ENCODE data around the gene EFCAB8.
"Not testable (repeated sequence)": the region's sequence is repeated elsewhere in the genome, so short reads cannot be mapped to it uniquely, and the experiment has no call there.

Gene EFCAB8

DNA sequence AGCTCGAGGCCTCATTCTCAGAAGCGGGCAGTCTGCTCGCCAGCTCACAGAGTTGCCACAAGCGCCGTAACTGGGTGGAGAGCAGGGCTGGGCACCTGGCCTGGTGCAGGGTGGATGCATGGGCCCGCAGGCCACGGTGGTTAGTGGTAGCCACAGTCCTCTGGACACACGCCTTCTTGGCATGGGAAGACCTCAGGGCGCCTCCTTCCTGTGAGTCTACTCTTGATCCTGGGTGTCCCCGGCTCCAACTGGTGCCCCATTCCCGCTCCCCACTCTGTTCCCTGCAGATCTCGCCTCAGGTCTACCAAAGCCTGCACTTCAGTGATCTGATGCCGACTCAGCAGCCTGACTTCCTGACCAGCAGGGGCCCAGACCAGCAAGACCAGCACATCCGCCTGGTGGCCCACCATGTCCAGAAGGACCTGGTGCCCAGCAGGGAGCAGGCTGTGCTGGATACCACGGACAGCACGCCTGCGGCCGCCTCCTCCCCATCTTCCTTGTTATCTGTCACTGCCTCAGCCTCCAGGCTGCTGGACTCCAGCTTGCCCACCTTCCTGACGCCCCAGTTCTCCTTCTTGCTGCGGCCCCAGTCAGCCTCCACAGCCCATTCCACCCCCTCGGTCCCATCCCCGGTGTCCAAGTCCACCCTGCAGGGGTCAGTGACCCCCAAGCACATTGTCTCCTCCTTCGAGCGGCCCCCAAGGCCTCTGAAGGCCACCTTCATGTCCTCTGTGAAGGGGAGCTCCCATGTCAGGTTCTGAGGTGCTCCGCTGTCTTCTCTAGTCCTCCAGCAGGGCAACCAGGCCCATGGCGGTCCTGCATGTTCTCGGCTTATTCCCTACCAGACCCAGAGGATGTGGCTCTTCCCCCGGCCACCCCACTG, 102.4 kb downstream of the EFCAB8 start:
- DNase-seq: no peak

DNA sequence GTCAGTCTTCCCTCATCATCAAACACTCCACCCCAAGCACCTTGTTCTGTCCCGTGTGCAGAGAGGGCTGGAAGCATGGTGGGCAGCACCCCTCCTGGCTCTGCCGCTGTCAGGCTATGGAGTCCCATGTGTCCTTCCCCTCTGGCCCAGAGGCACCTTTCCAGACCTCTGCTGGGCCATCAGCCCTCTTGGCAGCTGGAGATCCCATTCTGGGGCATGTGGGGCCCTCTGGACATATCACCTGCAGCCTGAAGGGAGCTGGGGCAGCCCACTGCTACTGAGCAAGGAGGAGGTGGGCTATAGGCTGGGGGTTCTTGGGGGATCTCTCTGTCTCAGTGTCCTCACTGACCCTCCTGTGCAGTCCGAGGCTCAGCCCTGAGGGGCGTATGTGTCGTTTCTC, 103.3 kb downstream of the EFCAB8 start:
- DNase-seq: no peak

DNA sequence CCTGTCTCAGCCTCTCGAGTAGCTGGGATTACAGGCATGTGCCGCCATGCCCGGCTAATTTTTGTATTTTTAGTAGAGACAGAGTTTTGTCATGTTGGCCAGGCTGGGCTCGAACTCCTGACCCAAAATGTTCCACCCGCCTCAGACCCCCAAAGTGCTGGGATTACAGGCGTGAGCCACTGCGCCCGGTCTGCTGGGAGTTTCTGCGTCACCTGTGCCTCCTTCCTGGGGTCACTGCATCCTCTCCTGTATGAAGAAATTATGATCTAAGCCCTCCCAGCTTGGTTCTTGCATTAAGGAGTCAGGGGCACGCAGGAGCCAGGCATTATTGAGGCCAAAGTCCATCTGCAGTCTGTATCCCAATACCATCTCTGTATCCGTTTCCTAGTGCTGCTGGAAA, 103.9 kb downstream of the EFCAB8 start:
- not testable (repeated sequence) for DNase-seq

DNA sequence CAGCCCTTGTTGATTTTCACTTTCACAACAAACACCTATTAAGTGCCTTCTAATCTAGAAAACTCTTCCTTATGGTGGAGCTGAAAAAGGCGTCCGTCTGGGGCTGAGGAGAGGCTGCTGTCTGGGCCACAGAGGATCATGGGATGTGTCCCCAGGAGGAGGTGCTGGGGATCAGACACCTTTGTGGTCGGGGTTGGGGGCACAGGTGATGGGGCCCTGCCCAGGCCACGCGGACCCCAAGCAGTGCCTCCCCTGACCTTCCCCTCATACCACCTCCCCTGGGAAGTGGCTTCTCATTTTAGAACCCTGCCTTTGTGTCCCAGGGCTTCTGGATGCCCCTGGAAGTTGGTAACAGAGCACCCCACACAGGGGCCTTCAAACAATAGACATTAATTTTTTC, 104.5 kb downstream of the EFCAB8 start:
- no peak for DNase-seq

DNA sequence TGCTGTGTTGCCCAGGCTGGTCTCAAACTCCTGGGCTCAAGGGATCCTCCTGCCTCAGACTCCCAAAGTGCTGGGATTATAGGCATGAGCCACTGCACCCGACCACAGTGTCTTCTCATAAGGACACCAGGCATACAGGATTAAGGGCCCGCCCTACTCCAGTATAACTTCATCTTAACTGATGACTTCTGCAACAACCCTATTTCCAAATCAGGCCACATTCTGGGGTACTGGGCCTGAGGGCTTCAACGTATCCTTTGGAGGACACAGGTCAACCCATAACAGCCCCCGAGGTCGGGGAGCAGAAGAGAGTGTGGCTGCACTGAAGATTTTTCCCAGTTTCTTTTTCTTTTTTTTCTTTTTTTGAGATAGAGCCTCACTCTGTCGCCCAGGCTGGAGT, 105.9 kb downstream of the EFCAB8 start:
- no peak for DNase-seq

DNA sequence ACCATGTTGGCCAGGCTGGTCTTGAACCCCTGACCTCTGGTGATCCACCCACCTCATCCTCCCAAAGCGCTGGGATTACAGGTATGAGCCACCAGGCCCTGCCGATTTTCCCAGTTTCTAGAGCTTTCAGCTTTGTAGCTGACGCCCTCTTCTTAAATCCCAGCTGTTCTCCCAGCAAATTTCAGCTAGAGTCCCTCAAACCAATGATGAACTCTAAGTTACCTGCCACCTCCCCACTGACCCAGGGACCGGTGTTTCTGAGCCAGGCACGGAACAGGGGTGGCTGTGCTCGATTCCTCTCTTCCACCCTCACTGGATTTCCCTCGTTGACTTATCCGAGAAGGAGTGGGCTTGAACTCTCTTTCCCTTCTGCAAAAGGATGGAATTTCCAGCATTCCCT, 106.4 kb downstream of the EFCAB8 start:
- DNase-seq: no peak

DNA sequence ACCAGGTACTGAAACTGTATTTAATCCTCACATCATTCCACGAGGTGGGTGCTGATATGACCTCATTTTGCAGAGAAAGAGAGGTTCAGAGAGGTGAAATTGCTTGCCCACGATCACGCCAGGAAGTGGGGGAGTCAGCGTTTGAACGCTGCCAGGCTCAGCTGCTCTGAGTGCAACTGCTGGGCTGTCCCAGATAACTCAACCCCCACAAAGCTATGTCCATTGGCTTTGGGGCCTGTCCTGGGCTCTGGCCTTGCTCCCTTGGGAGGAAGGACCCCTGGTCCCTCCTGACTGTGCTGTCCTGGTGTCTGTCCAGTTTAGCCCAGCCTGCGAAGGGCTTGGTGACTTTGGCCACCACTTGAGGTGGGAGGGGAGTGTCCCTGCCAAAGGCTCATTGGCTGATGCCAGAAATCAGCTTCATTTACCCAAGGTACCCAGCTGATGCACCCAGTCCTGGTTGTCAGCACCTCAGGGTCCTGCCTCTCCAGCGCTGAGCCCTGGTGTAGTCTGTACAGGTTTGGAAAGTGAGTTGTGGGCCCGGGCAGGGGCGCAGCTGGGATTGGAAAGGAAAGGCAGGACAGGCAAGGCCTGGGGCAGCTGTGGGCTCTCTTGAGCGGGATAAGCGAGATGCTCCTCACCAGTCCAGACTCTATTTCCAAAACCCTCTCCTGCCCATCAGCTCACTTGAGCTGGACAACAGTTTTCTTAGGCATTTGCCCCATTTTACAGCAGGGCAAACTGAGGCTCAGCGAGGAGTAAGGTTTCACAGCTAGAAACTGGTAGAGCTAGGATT, 107.1 kb downstream of the EFCAB8 start:
- DNase-seq: peak; percentile 36

GRCh38 chr20:32966382-32966781, 107.7 kb downstream of the EFCAB8 start:
- DNase-seq: no peak

DNA sequence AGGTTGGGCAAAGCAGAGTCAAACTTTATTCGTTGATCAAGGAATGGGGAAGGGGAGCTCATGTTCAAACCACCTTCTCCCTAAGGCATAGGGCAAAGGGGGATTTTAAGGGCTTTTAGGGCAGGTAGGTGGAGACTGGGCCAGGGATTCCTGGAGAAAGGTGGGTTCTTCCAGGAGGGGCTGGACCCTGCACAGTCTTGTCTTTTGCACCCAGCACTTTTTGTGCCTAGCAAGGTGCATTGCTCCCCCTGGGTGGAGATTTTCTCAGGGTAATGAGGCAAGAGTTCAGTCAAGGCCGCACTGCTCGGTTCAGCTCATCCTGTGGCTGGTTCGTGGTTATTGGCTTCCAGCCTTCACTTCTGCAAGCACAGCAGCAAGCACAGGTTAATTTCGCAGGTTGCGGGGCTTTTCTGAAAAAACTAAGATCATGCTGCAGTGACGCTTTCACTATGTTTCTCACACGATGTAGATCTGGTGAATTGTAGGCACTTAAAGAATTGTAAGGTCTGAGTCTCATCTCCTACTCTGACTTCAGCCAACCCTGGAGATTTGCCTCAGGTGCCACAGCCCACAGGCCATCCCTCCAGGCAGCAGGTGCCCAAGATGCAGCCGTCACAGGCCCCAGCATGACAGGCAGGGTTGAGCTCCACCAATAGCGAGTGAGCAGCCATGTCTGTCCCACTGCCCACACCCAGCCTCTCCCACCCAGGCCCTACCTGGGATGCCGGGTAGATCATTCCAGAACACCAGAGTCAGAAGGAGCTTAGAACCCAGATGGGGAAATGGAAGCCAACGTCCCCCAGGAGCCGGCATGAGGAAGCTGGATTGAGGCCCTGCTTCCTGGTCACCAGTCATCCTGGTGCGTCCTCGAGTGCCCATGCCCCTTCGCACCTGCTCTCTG, 108.4 kb downstream of the EFCAB8 start:
- peak; percentile 58 for DNase-seq

GRCh38 chr20:32967961-32968457, 109.3 kb downstream of the EFCAB8 start:
- DNase-seq: peak; percentile 70

- peak; percentile 24 for DNase-seq
Measured at GRCh38 chr20:32968478-32969241, 109.9 kb downstream of the EFCAB8 start.

DNA sequence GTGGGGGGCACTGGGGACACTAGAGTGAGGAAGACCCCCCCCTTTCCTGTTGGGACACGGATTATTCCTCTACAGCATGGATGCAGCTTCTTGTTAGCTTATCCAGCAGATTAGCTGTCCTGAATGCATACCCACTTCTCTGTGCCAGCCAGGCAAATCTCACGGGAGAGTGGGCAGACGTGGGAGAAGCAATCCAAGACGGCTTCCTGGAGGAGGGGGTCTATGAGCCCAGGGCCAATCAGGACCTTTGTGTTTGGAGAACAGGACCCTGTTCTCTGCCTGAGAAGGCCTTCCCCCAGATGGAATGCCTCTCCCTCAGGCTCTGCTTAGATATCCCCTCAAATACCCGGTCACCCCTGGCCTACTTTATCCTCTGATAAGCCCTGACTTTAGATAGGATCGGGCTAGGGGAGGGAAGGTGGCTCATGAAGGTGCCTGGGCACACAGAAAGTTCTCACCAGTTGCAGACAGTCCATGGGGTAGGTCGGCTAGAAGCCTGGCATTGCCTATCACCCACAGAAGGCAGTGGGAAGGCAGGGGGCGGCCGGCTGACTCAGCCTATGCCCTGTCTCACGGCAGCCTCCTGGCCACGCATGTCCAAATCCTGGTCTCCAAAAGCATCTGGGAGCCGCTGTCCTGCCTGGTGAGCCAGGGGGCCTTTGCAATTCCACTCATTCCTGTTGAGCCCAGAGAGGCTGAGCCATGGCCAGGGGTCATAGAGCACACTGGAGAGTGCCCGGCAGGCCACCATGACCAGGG, 110.8 kb downstream of the EFCAB8 start:
- no peak for DNase-seq

DNA sequence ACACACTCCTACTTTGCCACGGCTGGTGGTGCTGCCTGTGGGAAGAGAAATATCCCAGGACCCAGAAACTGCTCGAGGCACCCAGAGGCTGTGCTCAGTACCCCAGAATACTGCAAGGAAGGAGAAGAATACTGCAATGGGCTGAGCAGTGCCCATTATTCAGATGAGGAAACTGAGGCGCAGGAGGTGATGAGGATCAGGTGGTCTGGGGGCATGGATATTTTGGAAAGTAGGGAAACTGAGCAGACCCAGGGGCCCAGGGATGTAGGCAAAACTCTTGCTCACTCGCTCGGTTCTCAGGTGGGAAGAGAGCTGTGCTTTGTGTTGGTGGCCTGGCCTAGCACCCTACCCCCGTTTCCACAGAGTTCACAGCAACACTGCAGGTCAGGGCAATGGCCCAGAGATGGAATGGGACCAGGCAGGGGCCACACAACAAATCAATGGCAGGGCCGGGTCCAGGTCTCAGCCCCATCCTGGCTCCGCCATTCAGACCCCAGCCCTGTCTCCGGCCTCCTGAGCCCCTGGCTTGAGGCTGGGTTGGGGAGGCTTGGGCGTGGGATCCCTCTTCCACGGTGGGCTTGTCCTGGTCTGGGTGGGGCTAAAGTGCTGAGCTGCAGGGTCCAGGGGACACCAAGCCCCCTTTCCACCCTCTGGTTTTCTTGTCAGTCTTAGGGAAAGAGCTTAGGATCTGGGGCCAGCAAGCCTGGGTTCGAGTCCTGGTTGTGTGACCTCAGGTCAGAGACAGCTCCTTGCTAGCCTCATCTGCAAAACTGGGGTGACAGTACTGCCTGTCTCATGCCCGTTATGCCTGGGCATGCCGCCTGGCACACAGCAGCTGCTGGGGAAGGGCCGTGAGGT, 111.6 kb downstream of the EFCAB8 start:
- no peak for DNase-seq

DNA sequence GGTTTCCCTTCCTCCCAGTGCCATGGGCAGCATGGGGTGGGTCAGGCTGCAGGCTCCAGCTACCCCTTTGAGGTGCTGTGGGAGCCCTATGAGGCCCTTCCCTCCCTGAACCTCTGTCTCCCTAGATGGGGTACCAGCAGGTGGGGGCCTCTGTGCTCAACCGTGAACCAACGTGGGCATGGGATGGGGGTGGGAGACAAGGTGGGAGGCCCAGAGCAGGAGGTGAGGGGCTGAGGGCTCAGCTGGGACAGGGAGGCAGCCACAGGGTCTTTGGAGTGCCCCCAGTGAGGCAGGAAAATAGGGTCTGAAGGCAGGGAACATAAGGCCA, 112.2 kb downstream of the EFCAB8 start:
- no peak for DNase-seq

DNA sequence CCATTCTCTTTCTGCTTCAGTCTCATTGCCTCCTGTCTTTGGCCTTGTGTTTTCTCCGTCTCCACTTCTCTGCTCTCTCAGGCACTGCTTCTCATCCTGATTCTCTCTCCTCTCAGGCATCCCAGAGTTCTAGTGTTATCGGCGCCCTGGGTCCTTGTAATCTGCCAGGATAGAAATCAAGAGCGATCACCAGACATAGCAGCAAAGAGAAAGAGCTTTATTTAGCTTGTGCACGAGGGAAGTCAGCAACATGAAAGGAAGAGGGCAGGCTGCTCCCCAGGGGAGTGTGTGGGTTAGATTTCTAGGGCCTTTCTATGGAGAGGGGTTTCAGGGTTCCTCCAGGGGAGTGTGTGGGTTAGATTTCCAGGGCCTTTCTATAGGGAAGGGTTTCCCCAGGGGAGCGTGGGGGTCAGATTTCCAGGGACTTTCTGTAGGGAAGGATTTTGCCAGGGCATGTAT, 113.0 kb downstream of the EFCAB8 start:
- DNase-seq: peak; percentile 26

- peak; percentile 95 for DNase-seq
Measured at GRCh38 chr20:32972181-32973076, 113.7 kb downstream of the EFCAB8 start.

GRCh38 chr20:32973077-32973717, 114.5 kb downstream of the EFCAB8 start:
- no peak for DNase-seq

- not testable (repeated sequence) for DNase-seq
Measured at GRCh38 chr20:32974204-32975064, 115.7 kb downstream of the EFCAB8 start.

All from CD4-positive, alpha-beta T cell treated with Interleukin-4 for 4 hours (primary cell).